ENCODE results near the gene EPHA1. TPM values are rescaled to one million over a fixed set of nuclear protein-coding genes. Genes with fewer than 3 reads are reported as not detected.

The EPHA1 gene
- total RNA-seq, 1 donor from 2014 or later: 0.07 TPM

GRCh38 chr7:143380260-143380645 lies 28.4 kb downstream of the EPHA1 start:
- Mint-ChIP-seq H3K36me3 (ENCODE audit: low read depth) (no peaks in the 10 kb centered on the region), H3K9me3 (no peaks in the 10 kb centered on the region), H3K4me1 (ENCODE audit: low read depth) (peaks cover 50% of the 10 kb centered on the region), H3K27me3 (ENCODE audit: low read depth) (no peaks in the 10 kb centered on the region), H3K4me3 (ENCODE audit: low read depth) (peak overlapping the region; percentile 85), H3K27ac (peak overlapping the region; percentile 89)
- DNase-seq (ENCODE audit: low spot score): peak; percentile 81
- intact Hi-C loops (cut with micrococcal nuclease): loop anchor here (1.0 to 5.0 kb wide), 6 partner anchors 17 to 571 kb away; partner anchors contain the start of genes FAM131B and GSTK1

- Mint-ChIP-seq H3K27me3 (ENCODE audit: low read depth) (no peaks in the 10 kb centered on the region), H3K36me3 (ENCODE audit: low read depth) (no peaks in the 10 kb centered on the region), H3K27ac (peak overlapping the region; percentile 89), H3K4me1 (ENCODE audit: low read depth) (peaks cover 55% of the 10 kb centered on the region), H3K9me3 (no peaks in the 10 kb centered on the region), H3K4me3 (ENCODE audit: low read depth) (peak overlapping the region; percentile 85)
- intact Hi-C loops (cut with micrococcal nuclease): loop anchor here (1.0 to 5.0 kb wide), 7 partner anchors 17 to 571 kb away; partner anchors contain the start of genes EPHA1, FAM131B and GSTK1
- DNase-seq (ENCODE audit: low spot score): no peak
Observed at GRCh38 chr7:143379611-143380259, 28.9 kb downstream of the EPHA1 start.

- H3K36me3 Mint-ChIP-seq (ENCODE audit: low read depth): no peaks in the 10 kb centered on the region
- peaks cover 65% of the 10 kb centered on the region for H3K4me1 Mint-ChIP-seq (ENCODE audit: low read depth)
- DNase-seq (ENCODE audit: low spot score): no peak
- H3K4me3 Mint-ChIP-seq (ENCODE audit: low read depth): no peak overlapping the region
- H3K9me3 Mint-ChIP-seq: no peaks in the 10 kb centered on the region
- no peaks in the 10 kb centered on the region for H3K27me3 Mint-ChIP-seq (ENCODE audit: low read depth)
- no peak overlapping the region for H3K27ac Mint-ChIP-seq
- intact Hi-C loops (cut with micrococcal nuclease): no loop called here
Observed at GRCh38 chr7:143376396-143376795, 32.3 kb downstream of the EPHA1 start.

- no peak for DNase-seq (ENCODE audit: low spot score)
- H3K4me3 Mint-ChIP-seq (ENCODE audit: low read depth): no peak overlapping the region
- H3K27ac Mint-ChIP-seq: peak overlapping the region; percentile 76
- intact Hi-C loops (cut with micrococcal nuclease): no loop called here
- H3K27me3 Mint-ChIP-seq (ENCODE audit: low read depth): no peaks in the 10 kb centered on the region
- H3K4me1 Mint-ChIP-seq (ENCODE audit: low read depth): peaks cover 67% of the 10 kb centered on the region
- no peaks in the 10 kb centered on the region for H3K36me3 Mint-ChIP-seq (ENCODE audit: low read depth)
- no peaks in the 10 kb centered on the region for H3K9me3 Mint-ChIP-seq
Observed at GRCh38 chr7:143375298-143376034, 33.2 kb downstream of the EPHA1 start.

GRCh38 chr7:143374561-143374960 lies 34.1 kb downstream of the EPHA1 start:
- intact Hi-C loops (cut with micrococcal nuclease): no loop called here
- no peak overlapping the region for H3K4me3 Mint-ChIP-seq (ENCODE audit: low read depth)
- H3K4me1 Mint-ChIP-seq (ENCODE audit: low read depth): peaks cover 66% of the 10 kb centered on the region

GRCh38 chr7:143373255-143373794 lies 35.3 kb downstream of the EPHA1 start:
- DNase-seq (ENCODE audit: low spot score): no peak
- H3K36me3 Mint-ChIP-seq (ENCODE audit: low read depth): no peaks in the 10 kb centered on the region
- intact Hi-C loops (cut with micrococcal nuclease): no loop called here
- H3K9me3 Mint-ChIP-seq: no peaks in the 10 kb centered on the region
- H3K27me3 Mint-ChIP-seq (ENCODE audit: low read depth): peaks cover 5% of the 10 kb centered on the region
- H3K4me1 Mint-ChIP-seq (ENCODE audit: low read depth): peaks cover 54% of the 10 kb centered on the region
- no peak overlapping the region for H3K27ac Mint-ChIP-seq
- no peak overlapping the region for H3K4me3 Mint-ChIP-seq (ENCODE audit: low read depth)

More at GRCh38 chr7:143374561-143374960, 34.1 kb downstream of the EPHA1 start:
- Mint-ChIP-seq H3K27me3 (ENCODE audit: low read depth) (no peaks in the 10 kb centered on the region), H3K36me3 (ENCODE audit: low read depth) (no peaks in the 10 kb centered on the region), H3K9me3 (no peaks in the 10 kb centered on the region), H3K27ac (no peak overlapping the region)
- no peak for DNase-seq (ENCODE audit: low spot score)

GRCh38 chr7:143372070-143372469 lies 36.6 kb downstream of the EPHA1 start:
- H3K36me3 Mint-ChIP-seq (ENCODE audit: low read depth): no peaks in the 10 kb centered on the region
- H3K4me3 Mint-ChIP-seq (ENCODE audit: low read depth): peak overlapping the region; percentile 3
- intact Hi-C loops (cut with micrococcal nuclease): loop anchor here (1.0 kb wide), 1 partner anchor 9 kb away; no protein-coding TSS in a partner anchor
- peaks cover 7% of the 10 kb centered on the region for H3K27me3 Mint-ChIP-seq (ENCODE audit: low read depth)
- no peak for DNase-seq (ENCODE audit: low spot score)
- peaks cover 46% of the 10 kb centered on the region for H3K4me1 Mint-ChIP-seq (ENCODE audit: low read depth)
- peak overlapping the region; percentile 59 for H3K27ac Mint-ChIP-seq
- H3K9me3 Mint-ChIP-seq: no peaks in the 10 kb centered on the region

- intact Hi-C loops (cut with micrococcal nuclease): no loop called here
- peaks cover 24% of the 10 kb centered on the region for H3K27me3 Mint-ChIP-seq (ENCODE audit: low read depth)
- H3K4me1 Mint-ChIP-seq (ENCODE audit: low read depth): peaks cover 27% of the 10 kb centered on the region
- H3K4me3 Mint-ChIP-seq (ENCODE audit: low read depth): no peak overlapping the region
- H3K9me3 Mint-ChIP-seq: no peaks in the 10 kb centered on the region
- no peak for DNase-seq (ENCODE audit: low spot score)
- no peaks in the 10 kb centered on the region for H3K36me3 Mint-ChIP-seq (ENCODE audit: low read depth)
- no peak overlapping the region for H3K27ac Mint-ChIP-seq
Observed at GRCh38 chr7:143369678-143370651, 38.7 kb downstream of the EPHA1 start.

GRCh38 chr7:143368387-143368786 lies 40.3 kb downstream of the EPHA1 start:
- no peaks in the 10 kb centered on the region for H3K36me3 Mint-ChIP-seq (ENCODE audit: low read depth)

GRCh38 chr7:143367972-143368371 lies 40.7 kb downstream of the EPHA1 start:
- H3K36me3 Mint-ChIP-seq (ENCODE audit: low read depth): no peaks in the 10 kb centered on the region
- H3K27me3 Mint-ChIP-seq (ENCODE audit: low read depth): peaks cover 44% of the 10 kb centered on the region
- no peak overlapping the region for H3K4me3 Mint-ChIP-seq (ENCODE audit: low read depth)
- H3K27ac Mint-ChIP-seq: no peak overlapping the region
- no peaks in the 10 kb centered on the region for H3K9me3 Mint-ChIP-seq
- peaks cover 21% of the 10 kb centered on the region for H3K4me1 Mint-ChIP-seq (ENCODE audit: low read depth)
- intact Hi-C loops (cut with micrococcal nuclease): no loop called here
- no peak for DNase-seq (ENCODE audit: low spot score)

More at GRCh38 chr7:143368387-143368786, 40.3 kb downstream of the EPHA1 start:
- Mint-ChIP-seq H3K9me3 (no peaks in the 10 kb centered on the region), H3K27ac (no peak overlapping the region), H3K4me3 (ENCODE audit: low read depth) (no peak overlapping the region), H3K4me1 (ENCODE audit: low read depth) (peaks cover 21% of the 10 kb centered on the region), H3K27me3 (ENCODE audit: low read depth) (peaks cover 40% of the 10 kb centered on the region)
- intact Hi-C loops (cut with micrococcal nuclease): no loop called here
- DNase-seq (ENCODE audit: low spot score): no peak

- Mint-ChIP-seq H3K9me3 (no peaks in the 10 kb centered on the region), H3K27me3 (ENCODE audit: low read depth) (peaks cover 70% of the 10 kb centered on the region), H3K27ac (no peak overlapping the region), H3K4me1 (ENCODE audit: low read depth) (peaks cover 9% of the 10 kb centered on the region), H3K36me3 (ENCODE audit: low read depth) (no peaks in the 10 kb centered on the region), H3K4me3 (ENCODE audit: low read depth) (peak overlapping the region; percentile 48)
- intact Hi-C loops (cut with micrococcal nuclease): loop anchor here (1.0 to 5.0 kb wide), 3 partner anchors 9 to 76 kb away; partner anchors contain the start of genes CASP2 and ZYX
- no peak for DNase-seq (ENCODE audit: low spot score)
Observed at GRCh38 chr7:143363016-143363937, 45.4 kb downstream of the EPHA1 start.
